Esophagus (tissue), 2 donors: ENCODE measurements around the gene SLC27A5. TPM values are rescaled to one million over a fixed set of nuclear protein-coding genes. Genes with fewer than 3 reads are reported as not detected.

Experiments
- polyA plus RNA-seq, 2 donors: library from polyadenylated mRNA; stranded (reverse); fragments of 200-250 nt; gene quantifications; one replicate each; pipeline ENCODE4 v1.2.3, GENCODE V29; 2013
- donor health status: healthy with polysubstance abuse.
- donor health status: Bipolar disorder and iron deficiency.

The SLC27A5 gene
- polyA plus RNA-seq, 2 donors = 7.0 to 7.2 TPM

Other genes starting within 250 kb of the SLC27A5 start
- 1 to 10 TPM in 1 of 2 donors, under 1 TPM in 1; 0.91 to 1.6 TPM for gene ZNF8, start 233.0 kb downstream of the SLC27A5 start, polyA plus RNA-seq
- gene ERVK3-1, start 206.6 kb downstream of the SLC27A5 start, polyA plus RNA-seq = 10 to 100 TPM; 15.2 to 23.1 TPM
- 1 to 10 TPM in 1 of 2 donors, under 1 TPM in 1; 0.87 to 1.0 TPM for gene ZSCAN22, start 185.0 kb downstream of the SLC27A5 start, polyA plus RNA-seq
- 10 to 100 TPM in 1 of 2 donors, 1 to 10 TPM in 1; 5.4 to 10.6 TPM for gene A1BG, start 158.5 kb downstream of the SLC27A5 start, polyA plus RNA-seq
- 1 to 10 TPM in 1 of 2 donors, under 1 TPM in 1; 0.96 to 2.2 TPM for gene ZNF497, start 149.2 kb downstream of the SLC27A5 start, polyA plus RNA-seq
- 1 to 10 TPM; 2.5 to 2.8 TPM for gene ZNF837, start 131.0 kb downstream of the SLC27A5 start, polyA plus RNA-seq
- gene RPS5, start 124.7 kb downstream of the SLC27A5 start, polyA plus RNA-seq = 1,000 to 10,000 TPM in 1 of 2 donors, 100 to 1,000 TPM in 1; 725 to 1,912 TPM
- 1 to 10 TPM; 1.6 to 4.6 TPM for gene RNF225, start 116.3 kb downstream of the SLC27A5 start, polyA plus RNA-seq
- 1 to 10 TPM; 3.9 to 8.9 TPM for gene ZNF584, start 103.3 kb downstream of the SLC27A5 start, polyA plus RNA-seq
- gene ZNF132, start 71.8 kb downstream of the SLC27A5 start, polyA plus RNA-seq = under 1 TPM; 0.83 to 0.89 TPM
- 1 to 10 TPM; 2.4 to 2.8 TPM for gene ZNF324B, start 60.4 kb downstream of the SLC27A5 start, polyA plus RNA-seq
- gene ZNF324, start 44.9 kb downstream of the SLC27A5 start, polyA plus RNA-seq = 1 to 10 TPM; 5.1 to 5.6 TPM
- 1 to 10 TPM; 6.9 to 9.9 TPM for gene ZNF446, start 35.6 kb downstream of the SLC27A5 start, polyA plus RNA-seq
- gene ZBTB45, start 7.8 kb upstream of the SLC27A5 start, polyA plus RNA-seq = 1 to 10 TPM; 6.4 to 7.4 TPM
- 100 to 1,000 TPM; 159 to 175 TPM for gene TRIM28, start 32.1 kb upstream of the SLC27A5 start, polyA plus RNA-seq
- 100 to 1,000 TPM; 174 to 262 TPM for gene CHMP2A, start 43.1 kb upstream of the SLC27A5 start, polyA plus RNA-seq
- 10 to 100 TPM; 22.7 to 41.4 TPM for gene UBE2M, start 46.6 kb upstream of the SLC27A5 start, polyA plus RNA-seq
- 10 to 100 TPM; 15.3 to 35.9 TPM for gene MZF1, start 61.3 kb upstream of the SLC27A5 start, polyA plus RNA-seq